Kidney epithelial cell (primary cell): ENCODE results near the gene TMTC4. TPM values are rescaled to one million over a fixed set of nuclear protein-coding genes. Genes with fewer than 3 reads are reported as not detected.

Experiments used
- DNase-seq: peaks from one replicate; pipeline ENCODE4 v3.0.0-alpha.2; 2010; ENCODE audit warnings: low read depth
- H3K27me3 ChIP-seq: 2 replicates; pipeline ENCODE4 v1.6.0; 2011; ENCODE audit warnings: low read length; ENCODE audit not compliant: control insufficient read depth, insufficient read depth
- H3K36me3 ChIP-seq: 2 replicates; pipeline ENCODE4 v1.5.1; 2011; ENCODE audit warnings: low read length; ENCODE audit not compliant: control insufficient read depth, insufficient read depth
- H3K4me3 ChIP-seq: 2 replicates; pipeline ENCODE4 v1.5.1; 2011; ENCODE audit warnings: low read depth, mild to moderate bottlenecking, control low read depth, low read length
- total RNA-seq: library from RNA; depleted of rRNA; stranded (reverse); fragments of >200 nt; gene quantifications from 2 replicates; pipeline ENCODE4 v1.2.3, GENCODE V29; 2015
- TF ChIP-seq, protein P1 (sequence below): IDR thresholded peaks from 2 replicates; pipeline ENCODE4 v1.5.1; 2011; ENCODE audit warnings: mild to moderate bottlenecking, moderate library complexity, low read length, control low read depth, inconsistent platforms; ENCODE audit not compliant: insufficient read depth, poor library complexity, severe bottlenecking

Gene TMTC4
- total RNA-seq, 1 donor from 2014 or later = 27.1 TPM

DNA sequence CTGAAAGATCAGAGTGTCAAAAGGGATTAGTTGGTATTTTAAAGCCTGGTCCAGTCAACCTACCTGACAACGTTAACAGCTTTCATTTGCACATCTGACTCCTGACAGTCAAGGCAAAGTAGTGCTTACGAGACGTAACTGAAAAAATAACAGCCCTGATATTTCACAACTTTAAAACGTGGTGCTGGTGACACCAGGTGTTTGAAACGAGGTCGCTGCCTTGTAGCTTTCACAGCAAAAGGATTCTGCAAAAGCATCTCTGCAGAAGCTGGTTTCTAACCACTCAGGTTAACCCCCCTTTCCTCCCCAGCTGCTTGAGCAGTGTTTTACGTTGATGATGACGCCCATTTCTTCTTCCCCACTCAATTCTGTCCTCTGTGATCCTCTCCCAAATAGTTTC, 109.3 kb downstream of the TMTC4 start:
- Histone ChIP-seq H3K36me3 (peaks cover 1% of the 10 kb centered on the region), H3K4me3 (no peak overlapping the region), H3K27me3 (no peaks in the 10 kb centered on the region)
- TF ChIP-seq, protein P1, sequence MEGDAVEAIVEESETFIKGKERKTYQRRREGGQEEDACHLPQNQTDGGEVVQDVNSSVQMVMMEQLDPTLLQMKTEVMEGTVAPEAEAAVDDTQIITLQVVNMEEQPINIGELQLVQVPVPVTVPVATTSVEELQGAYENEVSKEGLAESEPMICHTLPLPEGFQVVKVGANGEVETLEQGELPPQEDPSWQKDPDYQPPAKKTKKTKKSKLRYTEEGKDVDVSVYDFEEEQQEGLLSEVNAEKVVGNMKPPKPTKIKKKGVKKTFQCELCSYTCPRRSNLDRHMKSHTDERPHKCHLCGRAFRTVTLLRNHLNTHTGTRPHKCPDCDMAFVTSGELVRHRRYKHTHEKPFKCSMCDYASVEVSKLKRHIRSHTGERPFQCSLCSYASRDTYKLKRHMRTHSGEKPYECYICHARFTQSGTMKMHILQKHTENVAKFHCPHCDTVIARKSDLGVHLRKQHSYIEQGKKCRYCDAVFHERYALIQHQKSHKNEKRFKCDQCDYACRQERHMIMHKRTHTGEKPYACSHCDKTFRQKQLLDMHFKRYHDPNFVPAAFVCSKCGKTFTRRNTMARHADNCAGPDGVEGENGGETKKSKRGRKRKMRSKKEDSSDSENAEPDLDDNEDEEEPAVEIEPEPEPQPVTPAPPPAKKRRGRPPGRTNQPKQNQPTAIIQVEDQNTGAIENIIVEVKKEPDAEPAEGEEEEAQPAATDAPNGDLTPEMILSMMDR = no peak
- DNase-seq = no peak

DNA sequence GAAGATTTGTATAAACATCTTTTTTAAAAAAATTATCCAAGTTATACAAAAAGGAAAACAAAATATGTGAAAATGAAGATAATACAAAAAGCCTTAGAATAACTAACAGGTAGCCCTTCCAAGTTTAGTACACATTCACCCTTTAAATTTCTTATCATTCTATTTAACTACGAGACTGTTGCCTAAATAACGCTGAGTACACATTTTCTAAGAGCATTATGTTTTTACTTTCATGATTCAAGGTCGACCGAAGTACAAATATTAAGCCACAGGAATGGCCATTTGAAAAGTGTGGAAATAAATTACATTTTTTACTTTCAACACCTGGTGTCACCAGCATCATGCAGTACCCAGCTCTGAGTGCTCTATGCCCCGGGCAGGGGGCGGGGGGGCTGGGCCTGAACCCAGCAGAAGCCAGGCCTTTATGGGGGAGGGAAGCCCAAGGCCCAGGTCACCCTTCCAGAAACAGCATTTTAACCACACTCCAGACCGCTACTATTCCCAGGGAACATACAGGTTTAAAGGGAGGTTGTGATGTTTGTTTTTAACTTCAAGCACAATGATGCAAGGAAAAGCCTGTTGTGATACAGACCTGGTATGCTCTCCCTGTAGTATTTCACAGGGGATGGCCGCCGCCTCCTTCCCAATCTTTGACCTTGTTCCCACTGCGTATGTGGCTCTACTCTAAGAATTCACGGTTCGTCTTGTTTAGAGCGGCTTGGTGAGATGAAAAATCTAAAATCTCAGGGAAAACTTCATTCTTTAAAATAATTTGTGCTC, 110.0 kb downstream of the TMTC4 start:
- H3K36me3 ChIP-seq = peaks cover 1% of the 10 kb centered on the region
- TF ChIP-seq, protein P1 = no peak
- DNase-seq = no peak
- no peak overlapping the region for H3K4me3 ChIP-seq
- no peaks in the 10 kb centered on the region for H3K27me3 ChIP-seq

DNA sequence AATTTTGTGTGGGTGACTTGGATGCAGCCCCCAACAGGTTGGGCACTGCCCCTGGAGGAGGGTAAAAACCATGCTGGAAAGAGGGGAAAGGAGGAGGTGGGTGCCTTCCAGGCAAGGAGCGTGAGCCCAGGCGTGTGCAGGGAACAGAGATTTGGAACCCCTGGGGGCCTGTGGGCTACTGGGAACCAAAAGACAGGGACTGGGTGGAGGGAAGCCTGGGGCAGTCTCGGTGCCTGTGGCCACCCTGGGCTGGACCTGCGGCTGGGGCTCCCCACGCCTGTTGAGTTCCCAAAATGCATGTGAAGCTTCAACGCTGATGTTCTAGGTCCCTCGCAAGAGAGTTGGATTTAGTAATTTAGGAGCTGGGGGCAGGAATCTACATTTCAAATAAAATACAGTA, 110.8 kb downstream of the TMTC4 start:
- TF ChIP-seq, protein P1 = no peak
- no peak for DNase-seq
- peaks cover 1% of the 10 kb centered on the region for H3K36me3 ChIP-seq
- H3K27me3 ChIP-seq = no peaks in the 10 kb centered on the region
- no peak overlapping the region for H3K4me3 ChIP-seq

DNA sequence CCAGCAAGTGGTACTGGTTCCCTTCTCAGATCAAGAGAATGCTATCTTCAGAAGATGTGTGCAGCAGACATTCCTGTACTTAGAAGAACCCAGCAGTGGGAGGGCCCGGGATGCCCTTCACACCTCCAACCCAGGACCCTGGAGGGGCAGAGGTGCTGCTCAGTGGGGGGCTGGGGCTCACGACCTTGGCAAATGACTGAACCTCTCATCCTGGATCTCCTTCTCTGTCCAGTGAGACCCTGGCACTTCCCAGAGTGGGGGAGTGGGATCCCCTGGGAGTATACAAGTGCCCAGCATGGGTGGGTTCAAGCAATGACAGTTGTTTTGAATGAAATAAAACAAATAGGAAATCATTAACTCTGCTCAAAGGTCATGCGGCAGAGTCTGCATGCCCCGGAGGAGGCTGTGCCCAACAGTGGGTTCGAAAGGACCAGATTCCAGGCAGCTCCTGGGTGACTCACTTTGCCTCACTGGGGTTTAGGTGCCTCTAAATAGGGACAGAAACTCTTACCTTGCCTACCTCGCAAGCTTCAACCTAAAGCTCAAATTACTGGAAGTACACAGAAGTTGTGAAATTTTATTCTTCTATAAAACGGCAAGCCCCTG, 112.9 kb downstream of the TMTC4 start:
- DNase-seq = no peak
- peaks cover 1% of the 10 kb centered on the region for H3K36me3 ChIP-seq
- no peak overlapping the region for H3K4me3 ChIP-seq
- no peaks in the 10 kb centered on the region for H3K27me3 ChIP-seq
- TF ChIP-seq, protein P1 = no peak

DNA sequence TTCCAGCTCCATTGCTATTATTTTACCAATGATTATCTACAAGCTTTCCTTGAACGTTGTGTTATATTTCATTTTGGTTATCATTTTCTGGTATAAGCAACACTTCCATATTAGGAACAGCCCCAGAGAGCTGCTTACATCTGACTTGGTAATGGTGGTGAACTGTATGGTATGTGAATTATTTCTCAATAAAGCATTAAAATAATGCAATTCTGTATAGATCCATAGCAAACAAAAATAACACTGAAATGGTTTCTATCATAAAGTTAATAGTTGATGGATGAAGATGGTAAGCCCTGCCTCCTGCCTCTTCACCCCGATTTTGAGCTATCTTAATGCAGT, 113.5 kb downstream of the TMTC4 start:
- TF ChIP-seq, protein P1 = no peak
- Histone ChIP-seq H3K36me3 (peaks cover 1% of the 10 kb centered on the region), H3K27me3 (no peaks in the 10 kb centered on the region), H3K4me3 (no peak overlapping the region)
- no peak for DNase-seq
